Muscle layer of colon (tissue), 2 donors: ENCODE results near the gene ZFR2.

ENCODE experiments used
- H3K27ac ChIP-seq: one replicate; pipeline ENCODE4 v1.7.0; 2013; ENCODE audit warnings: low read depth, mild to moderate bottlenecking, low read length, moderate library complexity
- H3K27me3 ChIP-seq, 2 donors: one replicate each; pipeline ENCODE4 v1.7.0; 2013; ENCODE audit warnings: low read length in 2 of 2, mild to moderate bottlenecking in 2 of 2; ENCODE audit not compliant: insufficient read depth in 2 of 2, control insufficient read depth in 1 of 2
- H3K36me3 ChIP-seq: one replicate; pipeline ENCODE4 v1.7.0; 2013; ENCODE audit warnings: mild to moderate bottlenecking, low read length; ENCODE audit not compliant: insufficient read depth
- H3K4me1 ChIP-seq: one replicate; pipeline ENCODE4 v1.7.0; 2013; ENCODE audit warnings: mild to moderate bottlenecking, low read length; ENCODE audit not compliant: insufficient read depth
- H3K4me3 ChIP-seq, 2 donors: one replicate each; pipeline ENCODE4 v1.7.0; 2013; ENCODE audit warnings: low read length in 2 of 2, low read depth in 1 of 2, mild to moderate bottlenecking in 1 of 2, moderate library complexity in 1 of 2
- H3K9ac ChIP-seq: one replicate; pipeline ENCODE4 v1.7.0; 2013; ENCODE audit warnings: low read length
- H3K9me3 ChIP-seq: one replicate; pipeline ENCODE4 v1.7.0; 2013; ENCODE audit warnings: mild to moderate bottlenecking, low read length
- donor health status: abdominal sarcoma.
- donor health status: Adenocarcinoma of cecum.

The ZFR2 gene

GRCh38 chr19:3808420-3809143, 60.3 kb downstream of the ZFR2 start:
- H3K9ac ChIP-seq: no peak overlapping the region
- peaks cover 0 to 16% of the 10 kb centered on the region in 2 donors for H3K27me3 ChIP-seq
- H3K27ac ChIP-seq: no peak overlapping the region

GRCh38 chr19:3807574-3808354, 61.1 kb downstream of the ZFR2 start:
- Histone ChIP-seq H3K27me3 (peaks cover 0 to 18% of the 10 kb centered on the region in 2 donors), H3K27ac (no peak overlapping the region), H3K9ac (no peak overlapping the region)

More at GRCh38 chr19:3808420-3809143, 60.3 kb downstream of the ZFR2 start:
- H3K4me1 ChIP-seq: no peaks in the 10 kb centered on the region
- H3K9me3 ChIP-seq: no peaks in the 10 kb centered on the region
- no peak overlapping the region for H3K4me3 ChIP-seq
- H3K36me3 ChIP-seq: no peaks in the 10 kb centered on the region

GRCh38 chr19:3807131-3807480, 61.7 kb downstream of the ZFR2 start:
- Histone ChIP-seq H3K4me3 (no peak overlapping the region), H3K9me3 (no peaks in the 10 kb centered on the region), H3K27me3 (peaks cover 0 to 18% of the 10 kb centered on the region in 2 donors), H3K36me3 (no peaks in the 10 kb centered on the region), H3K4me1 (no peaks in the 10 kb centered on the region), H3K9ac (no peak overlapping the region), H3K27ac (no peak overlapping the region)

More at GRCh38 chr19:3807574-3808354, 61.1 kb downstream of the ZFR2 start:
- Histone ChIP-seq H3K36me3 (no peaks in the 10 kb centered on the region), H3K4me3 (no peak overlapping the region), H3K9me3 (no peaks in the 10 kb centered on the region), H3K4me1 (no peaks in the 10 kb centered on the region)

- H3K27me3 ChIP-seq: peaks cover 0 to 26% of the 10 kb centered on the region in 2 donors
Measured at GRCh38 chr19:3805859-3806258, 63.0 kb downstream of the ZFR2 start.

GRCh38 chr19:3804429-3804828, 64.4 kb downstream of the ZFR2 start:
- Histone ChIP-seq H3K4me3 (no peak overlapping the region), H3K36me3 (no peaks in the 10 kb centered on the region)

More at GRCh38 chr19:3805859-3806258, 63.0 kb downstream of the ZFR2 start:
- Histone ChIP-seq H3K4me1 (no peaks in the 10 kb centered on the region), H3K9me3 (no peaks in the 10 kb centered on the region), H3K4me3 (no peak overlapping the region), H3K9ac (no peak overlapping the region), H3K36me3 (no peaks in the 10 kb centered on the region), H3K27ac (no peak overlapping the region)

GRCh38 chr19:3803986-3804385, 64.9 kb downstream of the ZFR2 start:
- Histone ChIP-seq H3K36me3 (no peaks in the 10 kb centered on the region), H3K27ac (no peak overlapping the region), H3K27me3 (peaks cover 0 to 33% of the 10 kb centered on the region in 2 donors), H3K4me1 (no peaks in the 10 kb centered on the region), H3K4me3 (no peak overlapping the region), H3K9ac (no peak overlapping the region), H3K9me3 (no peaks in the 10 kb centered on the region)

More at GRCh38 chr19:3804429-3804828, 64.4 kb downstream of the ZFR2 start:
- no peak overlapping the region for H3K27ac ChIP-seq
- H3K9me3 ChIP-seq: no peaks in the 10 kb centered on the region
- H3K4me1 ChIP-seq: no peaks in the 10 kb centered on the region
- H3K27me3 ChIP-seq: peaks cover 0 to 29% of the 10 kb centered on the region in 2 donors
- H3K9ac ChIP-seq: no peak overlapping the region

- no peaks in the 10 kb centered on the region for H3K4me1 ChIP-seq
- H3K4me3 ChIP-seq: no peak overlapping the region
- no peaks in the 10 kb centered on the region for H3K36me3 ChIP-seq
- H3K9ac ChIP-seq: no peak overlapping the region
- peaks cover 0 to 39% of the 10 kb centered on the region in 2 donors for H3K27me3 ChIP-seq
- H3K9me3 ChIP-seq: no peaks in the 10 kb centered on the region
- H3K27ac ChIP-seq: no peak overlapping the region
Measured at GRCh38 chr19:3803114-3803888, 65.5 kb downstream of the ZFR2 start.

GRCh38 chr19:3801412-3802096, 67.3 kb downstream of the ZFR2 start:
- Histone ChIP-seq H3K36me3 (no peaks in the 10 kb centered on the region), H3K9me3 (no peaks in the 10 kb centered on the region), H3K27me3 (peaks cover 0 to 40% of the 10 kb centered on the region in 2 donors), H3K4me3 (peak overlapping the region in 1 of 2 donors; percentile 42), H3K27ac (no peak overlapping the region), H3K4me1 (no peaks in the 10 kb centered on the region), H3K9ac (no peak overlapping the region)

- H3K4me1 ChIP-seq: no peaks in the 10 kb centered on the region
- H3K27me3 ChIP-seq: peaks cover 0 to 40% of the 10 kb centered on the region in 2 donors
- H3K4me3 ChIP-seq: peak overlapping the region in 1 of 2 donors; percentile 42
- H3K36me3 ChIP-seq: no peaks in the 10 kb centered on the region
- H3K9me3 ChIP-seq: no peaks in the 10 kb centered on the region
- no peak overlapping the region for H3K9ac ChIP-seq
- H3K27ac ChIP-seq: no peak overlapping the region
Measured at GRCh38 chr19:3800996-3801395, 67.8 kb downstream of the ZFR2 start.

- Histone ChIP-seq H3K9me3 (no peaks in the 10 kb centered on the region), H3K27ac (no peak overlapping the region), H3K27me3 (peaks cover 0 to 32% of the 10 kb centered on the region in 2 donors), H3K36me3 (no peaks in the 10 kb centered on the region), H3K4me3 (no peak overlapping the region), H3K4me1 (no peaks in the 10 kb centered on the region), H3K9ac (no peak overlapping the region)
Measured at GRCh38 chr19:3798137-3798536, 70.7 kb downstream of the ZFR2 start.

- Histone ChIP-seq H3K9me3 (no peaks in the 10 kb centered on the region), H3K9ac (no peak overlapping the region), H3K4me3 (no peak overlapping the region), H3K36me3 (no peaks in the 10 kb centered on the region), H3K4me1 (no peaks in the 10 kb centered on the region), H3K27ac (no peak overlapping the region), H3K27me3 (peaks cover 0 to 26% of the 10 kb centered on the region in 2 donors)
Measured at GRCh38 chr19:3796358-3796757, 72.5 kb downstream of the ZFR2 start.
